Muscle layer of colon (tissue), 2 donors: Measurements from ENCODE around the gene TIGD7.

Source experiments
- H3K27ac ChIP-seq: one replicate; pipeline ENCODE4 v1.7.0; 2013; ENCODE audit warnings: low read depth, mild to moderate bottlenecking, low read length, moderate library complexity
- H3K27me3 ChIP-seq, 2 donors: one replicate each; pipeline ENCODE4 v1.7.0; 2013; ENCODE audit warnings: low read length in 2 of 2, mild to moderate bottlenecking in 2 of 2; ENCODE audit not compliant: insufficient read depth in 2 of 2, control insufficient read depth in 1 of 2
- H3K36me3 ChIP-seq: one replicate; pipeline ENCODE4 v1.7.0; 2013; ENCODE audit warnings: mild to moderate bottlenecking, low read length; ENCODE audit not compliant: insufficient read depth
- H3K4me1 ChIP-seq: one replicate; pipeline ENCODE4 v1.7.0; 2013; ENCODE audit warnings: mild to moderate bottlenecking, low read length; ENCODE audit not compliant: insufficient read depth
- H3K4me3 ChIP-seq, 2 donors: one replicate each; pipeline ENCODE4 v1.7.0; 2013; ENCODE audit warnings: low read length in 2 of 2, low read depth in 1 of 2, mild to moderate bottlenecking in 1 of 2, moderate library complexity in 1 of 2
- H3K9ac ChIP-seq: one replicate; pipeline ENCODE4 v1.7.0; 2013; ENCODE audit warnings: low read length
- H3K9me3 ChIP-seq: one replicate; pipeline ENCODE4 v1.7.0; 2013; ENCODE audit warnings: mild to moderate bottlenecking, low read length
- donor health status: abdominal sarcoma.
- donor health status: Adenocarcinoma of cecum.

TIGD7 gene

DNA sequence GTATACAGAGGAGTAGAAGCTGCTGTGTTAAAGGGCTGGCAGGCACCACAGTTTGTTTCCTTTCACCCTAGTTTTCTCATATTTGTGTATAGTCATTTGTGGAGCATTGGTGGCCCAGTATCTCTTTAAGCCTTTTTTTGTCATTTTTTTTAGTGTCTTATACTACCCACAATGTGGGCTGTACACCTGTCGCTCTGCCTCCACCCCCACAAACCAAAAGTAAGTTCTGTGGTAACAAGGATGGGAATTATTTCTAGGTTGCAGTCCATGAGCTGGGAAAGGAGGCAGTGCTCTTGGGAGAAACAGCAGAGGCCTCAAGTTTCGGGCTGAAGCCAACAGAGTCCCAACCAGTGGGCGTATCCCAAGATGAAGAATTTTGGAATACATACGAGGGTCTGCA is 6.3 kb upstream of the TIGD7 start:
- no peak overlapping the region for H3K9ac ChIP-seq
- peaks cover 48% of the 10 kb centered on the region for H3K36me3 ChIP-seq
- no peaks in the 10 kb centered on the region for H3K27me3 ChIP-seq
- H3K4me1 ChIP-seq, result no peaks in the 10 kb centered on the region
- H3K4me3 ChIP-seq, result peak overlapping the region in 1 of 2 donors; percentile 7
- no peak overlapping the region for H3K27ac ChIP-seq
- H3K9me3 ChIP-seq, result peaks cover 65% of the 10 kb centered on the region

DNA sequence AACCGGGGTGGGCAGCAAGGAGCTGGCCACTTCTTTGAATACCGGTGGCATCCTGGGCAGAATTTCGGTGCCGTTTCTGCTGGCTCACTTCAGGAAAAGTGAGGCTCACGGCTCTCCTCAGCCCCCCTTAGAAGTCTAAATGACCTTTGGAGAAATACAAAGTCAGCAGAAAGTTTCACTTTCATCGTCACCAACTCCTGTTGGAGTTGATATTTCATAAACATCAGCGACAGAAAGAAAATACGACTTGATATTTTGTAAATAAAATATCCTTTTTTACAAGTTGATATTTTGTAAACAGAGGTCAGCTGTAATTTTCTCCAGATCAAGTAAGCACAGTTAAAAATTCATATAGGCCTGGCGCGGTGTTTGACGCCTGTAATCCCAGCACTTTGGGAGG is 848 bp upstream of the TIGD7 start:
- Histone ChIP-seq H3K27ac (peak overlapping the region; percentile 80), H3K9me3 (peaks cover 28% of the 10 kb centered on the region), H3K4me3 (peak overlapping the region; percentile 63 to 66), H3K4me1 (peaks cover 13% of the 10 kb centered on the region), H3K36me3 (peaks cover 22% of the 10 kb centered on the region), H3K9ac (peak overlapping the region; percentile 53), H3K27me3 (no peaks in the 10 kb centered on the region)

DNA sequence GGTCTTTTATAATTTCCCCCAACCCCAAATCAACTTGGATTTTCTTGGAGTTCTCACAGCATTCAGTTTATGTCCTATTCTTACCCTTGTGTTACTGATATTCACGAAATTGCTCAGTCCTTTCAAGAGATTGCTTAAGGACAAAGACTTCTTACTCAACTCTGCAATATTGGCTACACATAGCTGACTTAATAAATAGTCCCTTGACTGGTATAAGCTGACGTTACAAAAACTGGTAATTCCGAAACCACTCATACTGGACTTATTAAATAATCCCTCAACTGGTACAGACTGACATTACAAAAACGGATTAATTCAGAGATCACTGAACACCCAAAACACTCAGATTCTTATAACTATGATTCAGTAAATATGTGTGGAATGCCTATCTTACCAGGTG is 860 bp downstream of the TIGD7 start:
- H3K9me3 ChIP-seq, result peaks cover 32% of the 10 kb centered on the region
- peak overlapping the region; percentile 63 to 66 for H3K4me3 ChIP-seq
- peaks cover 28% of the 10 kb centered on the region for H3K36me3 ChIP-seq
- H3K27me3 ChIP-seq, result no peaks in the 10 kb centered on the region
- peak overlapping the region; percentile 53 for H3K9ac ChIP-seq
- H3K27ac ChIP-seq, result no peak overlapping the region
- peaks cover 13% of the 10 kb centered on the region for H3K4me1 ChIP-seq

DNA sequence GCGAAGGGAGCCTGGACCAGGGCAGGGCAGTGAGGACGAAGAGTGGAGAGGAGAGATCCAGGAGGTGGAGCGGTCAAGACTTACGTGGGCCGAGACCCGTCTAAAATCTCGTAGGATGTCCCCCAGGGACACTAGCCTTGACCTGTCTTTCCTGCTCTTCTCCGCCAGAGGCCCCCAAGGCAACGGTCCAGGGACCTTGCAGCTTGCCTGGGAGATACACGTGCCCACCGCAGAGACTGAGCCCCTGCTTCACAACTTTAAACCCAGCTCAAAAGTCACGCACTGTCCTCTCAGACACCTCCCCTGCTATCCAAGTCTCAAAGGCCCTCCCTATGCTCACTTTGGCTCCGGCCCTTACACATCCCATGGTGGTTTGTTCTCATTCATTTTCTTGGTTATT is 9.4 kb downstream of the TIGD7 start:
- Histone ChIP-seq H3K9ac (no peak overlapping the region), H3K4me3 (no peak overlapping the region), H3K27me3 (no peaks in the 10 kb centered on the region), H3K4me1 (no peaks in the 10 kb centered on the region), H3K36me3 (peaks cover 31% of the 10 kb centered on the region), H3K9me3 (peaks cover 18% of the 10 kb centered on the region), H3K27ac (no peak overlapping the region)

DNA sequence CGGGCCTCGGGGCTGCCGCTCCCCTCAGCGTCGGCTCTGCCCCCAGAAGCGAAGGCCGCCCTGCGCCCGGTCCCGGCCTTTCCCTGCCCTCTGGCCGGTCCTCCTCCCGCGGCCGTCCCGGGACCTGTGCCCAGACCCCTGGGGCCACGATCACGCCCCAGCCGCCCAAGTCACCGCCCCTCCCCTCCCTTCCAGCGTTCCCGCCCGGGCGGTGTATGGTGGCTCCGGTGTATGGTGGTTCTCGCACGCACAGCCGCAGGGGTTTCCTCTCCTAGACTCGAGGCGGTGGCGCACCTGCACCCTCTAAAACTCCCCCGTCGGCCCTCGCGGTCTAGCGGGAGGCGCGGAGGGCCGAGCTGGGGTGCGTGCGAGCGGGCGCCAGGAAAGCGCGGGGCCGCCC is 10.0 kb downstream of the TIGD7 start:
- H3K27me3 ChIP-seq, result no peaks in the 10 kb centered on the region
- H3K9me3 ChIP-seq, result peaks cover 24% of the 10 kb centered on the region
- H3K4me3 ChIP-seq, result no peak overlapping the region
- no peak overlapping the region for H3K27ac ChIP-seq
- H3K9ac ChIP-seq, result no peak overlapping the region
- H3K4me1 ChIP-seq, result no peaks in the 10 kb centered on the region
- H3K36me3 ChIP-seq, result peaks cover 36% of the 10 kb centered on the region

DNA sequence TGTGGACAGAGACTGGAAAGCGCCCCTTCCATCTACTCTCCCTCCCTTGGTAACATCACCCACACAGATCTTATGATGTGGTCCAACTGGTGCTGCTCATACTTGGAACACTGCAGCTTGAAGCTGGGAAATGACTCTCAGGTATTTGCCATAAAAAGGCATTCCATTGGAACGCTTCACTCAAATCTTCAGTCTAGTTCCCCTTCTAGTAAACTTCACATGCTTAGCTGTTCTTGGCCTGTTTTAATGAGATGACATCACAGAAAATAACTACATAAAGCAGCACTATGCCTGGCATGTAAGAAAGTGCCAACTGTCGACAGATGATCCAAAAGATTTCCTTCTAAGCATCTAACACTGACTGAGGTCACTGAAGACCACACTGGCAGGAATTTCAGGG is 12.6 kb downstream of the TIGD7 start:
- Histone ChIP-seq H3K4me1 (no peaks in the 10 kb centered on the region), H3K9me3 (peaks cover 40% of the 10 kb centered on the region), H3K36me3 (peaks cover 56% of the 10 kb centered on the region), H3K27me3 (no peaks in the 10 kb centered on the region), H3K27ac (no peak overlapping the region), H3K9ac (no peak overlapping the region), H3K4me3 (no peak overlapping the region)

DNA sequence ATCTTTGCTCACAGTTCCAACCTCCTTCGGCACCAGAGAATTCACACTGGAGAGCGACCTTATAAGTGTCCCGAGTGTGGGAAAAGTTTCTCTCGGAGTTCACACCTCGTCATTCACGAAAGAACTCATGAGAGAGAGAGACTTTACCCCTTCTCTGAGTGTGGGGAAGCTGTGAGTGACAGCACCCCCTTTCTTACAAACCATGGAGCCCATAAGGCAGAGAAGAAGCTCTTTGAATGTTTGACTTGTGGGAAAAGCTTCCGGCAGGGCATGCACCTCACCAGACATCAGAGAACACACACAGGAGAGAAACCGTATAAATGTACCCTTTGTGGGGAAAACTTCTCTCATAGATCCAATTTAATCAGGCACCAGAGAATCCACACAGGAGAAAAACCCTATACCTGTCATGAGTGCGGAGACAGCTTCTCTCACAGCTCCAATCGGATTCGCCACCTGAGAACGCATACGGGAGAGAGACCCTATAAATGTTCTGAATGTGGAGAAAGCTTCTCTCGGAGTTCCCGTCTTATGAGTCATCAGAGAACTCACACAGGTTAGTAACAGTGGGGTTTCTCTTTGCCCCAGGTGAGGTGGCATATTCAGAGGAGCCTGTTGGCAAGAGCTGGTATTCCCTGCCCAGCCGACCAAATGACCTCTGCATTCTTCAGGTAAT is 15.1 kb downstream of the TIGD7 start:
- Histone ChIP-seq H3K9me3 (peaks cover 43% of the 10 kb centered on the region), H3K4me1 (peaks cover 6% of the 10 kb centered on the region), H3K27me3 (no peaks in the 10 kb centered on the region), H3K9ac (no peak overlapping the region), H3K4me3 (peak overlapping the region in 1 of 2 donors; percentile 12), H3K36me3 (peaks cover 79% of the 10 kb centered on the region), H3K27ac (no peak overlapping the region)

DNA sequence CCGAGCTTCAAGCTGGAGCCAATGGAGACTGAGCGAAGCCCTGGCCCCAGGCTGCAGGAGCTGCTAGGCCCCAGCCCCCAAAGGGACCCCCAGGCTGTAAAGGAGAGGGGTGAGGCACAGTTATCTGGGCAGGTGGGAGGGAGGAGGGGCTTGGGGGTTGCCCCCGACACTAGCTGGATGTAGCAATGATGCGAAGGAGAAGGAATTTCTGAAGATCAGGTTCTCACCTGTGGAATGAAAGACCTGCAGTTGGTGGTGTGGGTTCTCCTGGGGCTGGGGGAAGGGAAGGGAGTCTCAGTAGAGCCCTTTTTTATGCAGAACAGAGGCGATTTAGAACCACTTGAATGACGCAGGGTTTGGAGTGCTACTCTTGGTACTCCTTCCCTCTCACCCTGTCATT is 20.1 kb downstream of the TIGD7 start:
- no peak overlapping the region for H3K9ac ChIP-seq
- H3K4me1 ChIP-seq, result peaks cover 28% of the 10 kb centered on the region

DNA sequence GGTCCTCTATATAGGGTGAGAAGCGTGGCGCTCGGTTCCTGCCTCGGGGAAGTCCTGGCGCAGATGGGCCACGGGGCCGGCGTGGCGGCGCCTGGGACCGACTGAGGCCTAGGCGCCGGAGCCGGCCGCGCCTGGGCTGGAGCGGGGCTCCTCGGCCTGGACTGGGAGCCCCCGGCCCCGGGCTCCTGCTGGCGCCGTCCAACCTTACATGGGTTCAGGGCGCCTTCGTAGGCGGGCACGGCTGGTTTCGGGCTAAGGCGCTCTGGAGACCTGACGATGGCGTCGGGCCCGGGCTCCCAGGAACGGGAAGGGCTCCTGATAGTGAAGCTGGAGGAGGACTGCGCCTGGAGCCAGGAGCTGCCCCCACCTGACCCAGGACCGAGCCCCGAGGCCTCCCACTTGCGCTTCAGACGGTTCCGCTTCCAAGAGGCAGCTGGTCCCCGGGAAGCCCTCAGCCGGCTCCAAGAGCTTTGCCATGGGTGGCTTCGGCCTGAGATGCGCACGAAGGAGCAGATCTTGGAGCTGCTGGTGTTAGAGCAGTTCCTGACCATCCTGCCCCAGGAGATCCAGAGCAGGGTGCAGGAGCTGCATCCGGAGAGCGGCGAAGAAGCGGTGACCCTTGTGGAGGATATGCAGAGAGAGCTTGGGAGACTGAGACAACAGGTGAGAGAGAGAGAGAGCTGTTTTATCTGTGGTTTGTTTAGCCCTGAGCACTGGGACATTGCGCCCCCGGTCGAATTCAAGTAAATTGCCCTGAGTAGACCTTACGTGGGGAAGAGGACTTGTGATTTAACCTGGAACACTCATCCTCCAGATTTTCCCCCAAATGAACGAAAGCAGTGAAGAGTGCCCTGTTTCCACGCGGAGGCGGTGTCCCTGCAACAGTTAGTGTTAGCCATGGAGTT is 21.4 kb downstream of the TIGD7 start:
- Histone ChIP-seq H3K4me1 (peaks cover 28% of the 10 kb centered on the region), H3K27ac (peak overlapping the region; percentile 87), H3K36me3 (peaks cover 38% of the 10 kb centered on the region), H3K9me3 (peaks cover 12% of the 10 kb centered on the region), H3K27me3 (no peaks in the 10 kb centered on the region), H3K4me3 (peak overlapping the region; percentile 84 to 93), H3K9ac (peak overlapping the region; percentile 74)

More for the DNA sequence above, 20.1 kb downstream of the TIGD7 start:
- H3K36me3 ChIP-seq, result peaks cover 52% of the 10 kb centered on the region
- no peaks in the 10 kb centered on the region for H3K27me3 ChIP-seq
- H3K27ac ChIP-seq, result no peak overlapping the region
- peaks cover 25% of the 10 kb centered on the region for H3K9me3 ChIP-seq
- H3K4me3 ChIP-seq, result peak overlapping the region; percentile 84 to 93

DNA sequence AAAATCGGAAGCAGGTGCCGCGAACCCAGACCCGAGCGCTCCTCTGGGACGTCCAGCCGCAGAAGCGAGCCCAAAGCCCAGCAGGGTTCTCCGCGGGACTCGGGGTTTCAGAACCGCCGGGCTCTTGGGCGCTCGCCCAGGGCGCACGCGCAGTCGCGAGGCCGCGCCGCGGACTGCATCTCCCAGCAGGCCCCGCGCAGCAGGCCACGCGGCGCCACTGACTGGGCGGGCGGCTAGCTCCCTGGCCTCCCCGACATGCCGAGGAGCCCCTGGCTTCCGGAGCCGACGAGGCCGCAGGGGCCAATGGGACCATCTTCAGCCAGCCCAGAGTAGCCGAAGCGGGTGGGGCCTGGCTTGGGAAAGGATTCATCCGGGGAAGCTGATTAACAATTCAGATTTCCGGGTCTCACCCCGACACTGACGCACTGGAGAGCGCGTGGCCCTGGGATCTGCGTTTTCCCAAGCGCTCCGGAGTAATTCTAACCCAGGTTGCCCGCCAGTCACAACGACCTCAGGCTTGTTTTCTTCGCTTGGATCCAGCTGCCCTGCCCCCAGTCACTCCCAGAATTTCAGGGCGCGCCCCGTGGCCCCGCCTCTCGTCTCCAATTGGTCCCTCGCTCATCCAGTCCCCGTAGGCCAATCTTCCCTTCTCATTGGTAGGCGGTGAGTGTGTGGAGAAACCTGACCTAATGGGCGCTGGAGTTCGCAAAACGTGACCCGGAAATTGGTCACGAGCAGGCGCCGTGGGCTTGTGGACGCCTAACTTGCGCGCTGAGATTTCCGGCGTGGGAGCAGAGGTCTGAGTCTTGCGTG is 22.3 kb downstream of the TIGD7 start, which contains the start of gene ZNF263:
TSS of gene ZNF263 (plus strand) at position 762 of the 813 bp plus-strand sequence. CDS start 328 bp downstream, outside the sequence.
- H3K9me3 ChIP-seq, result peaks cover 5% of the 10 kb centered on the region
- peaks cover 31% of the 10 kb centered on the region for H3K36me3 ChIP-seq
- H3K4me1 ChIP-seq, result peaks cover 28% of the 10 kb centered on the region
- H3K27ac ChIP-seq, result peak within 1 kb of the TSS; percentile 87
- peak within 1 kb of the TSS; percentile 84 to 93 for H3K4me3 ChIP-seq
- peak within 1 kb of the TSS; percentile 85 for H3K9ac ChIP-seq
- H3K27me3 ChIP-seq, result no peaks in the 10 kb centered on the region
